T-cell (primary cell): ENCODE results near the gene KAZALD1. TPM values are rescaled to one million over a fixed set of nuclear protein-coding genes. Genes with fewer than 3 reads are reported as not detected.

Experiments used
- ATAC-seq, 4 experiments: fragments of 200-7000 bp in 3 of 4; fragments of 150-1000 bp in 1 of 4; cut with Tn5 transposase; replicated peaks in 1 of 4; 1 replicate in 3 of 4; 2 replicates in 1 of 4; pipeline ENCODE4 v1.10.0; 2021; ENCODE audit warnings: moderate library complexity in 3 of 4, mild to moderate bottlenecking in 2 of 4, moderate number of reproducible peaks in 1 of 4
- CTCF ChIA-PET, 2 donors: fragments of 300-600 bp; sonication (Branson Sonifier 250); formaldehyde crosslinking; loops; one replicate each; lab custom pipeline; 2022; ENCODE audit warnings: antibody characterized with exemption in 2 of 2; lab: Charles Lee
- POLR2A ChIA-PET, 2 donors: fragments of 300-600 bp; sonication (Branson Sonifier 250); formaldehyde crosslinking; loops; one replicate each; lab custom pipeline; 2022; ENCODE audit warnings: antibody characterized with exemption in 2 of 2; lab: Charles Lee
- DNase-seq, 35 experiments: peaks; one replicate each; pipeline versions ENCODE4 v3.0.0 to v3.0.0-alpha.2; 2013 to 2023
- H3K27ac ChIP-seq: one replicate; pipeline ENCODE4 v1.5.1; 2013; ENCODE audit warnings: low read length
- H3K27me3 ChIP-seq, 2 experiments: replicated peaks in 1 of 2; 1 replicate in 1 of 2; 2 replicates in 1 of 2; pipeline versions ENCODE4 v1.6.1 to v1.7.0; 2013; ENCODE audit warnings: low read length in 1 of 2, mixed read lengths in 1 of 2; ENCODE audit not compliant: control insufficient read depth in 2 of 2, insufficient read depth in 2 of 2; ENCODE audit errors: extremely low read depth in 1 of 2
- H3K36me3 ChIP-seq, 2 donors: 1 replicate in 1 of 2; 2 replicates in 1 of 2; pipeline versions ENCODE4 v1.6.1 to v1.7.0; 2013; ENCODE audit warnings: low read length in 1 of 2; ENCODE audit not compliant: control insufficient read depth in 2 of 2, insufficient read depth in 1 of 2; ENCODE audit errors: extremely low read depth in 1 of 2
- H3K4me1 ChIP-seq, 2 experiments: 1 replicate in 1 of 2; 2 replicates in 1 of 2; pipeline versions ENCODE4 v1.6.1 to v1.7.0; 2013; ENCODE audit warnings: low read length in 2 of 2, mixed read lengths in 1 of 2; ENCODE audit not compliant: insufficient read depth in 2 of 2, control insufficient read depth in 1 of 2; ENCODE audit errors: extremely low read depth in 1 of 2
- H3K4me3 ChIP-seq, 2 donors: 1 replicate in 1 of 2; 2 replicates in 1 of 2; pipeline versions ENCODE4 v1.5.1 to v1.7.0; 2013; ENCODE audit warnings: mild to moderate bottlenecking in 2 of 2, low read length in 1 of 2, moderate library complexity in 1 of 2; ENCODE audit not compliant: control insufficient read depth in 1 of 2; ENCODE audit errors: extremely low read depth in 1 of 2
- H3K9me3 ChIP-seq: 2 replicates; pipeline ENCODE4 v1.7.0; 2013
- H3K27ac Mint-ChIP-seq, 2 donors: one replicate each; pipeline ENCODE4 v1.8.0; 2020 to 2021; ENCODE audit warnings: mild to moderate bottlenecking in 2 of 2, mixed read lengths in 2 of 2
- H3K27me3 Mint-ChIP-seq, 2 donors: one replicate each; pipeline ENCODE4 v1.8.0; 2021 to 2022; ENCODE audit warnings: mixed read lengths in 2 of 2
- H3K36me3 Mint-ChIP-seq: one replicate; pipeline ENCODE4 v1.8.0; 2021; ENCODE audit warnings: mixed read lengths
- H3K4me1 Mint-ChIP-seq, 3 donors: one replicate each; pipeline ENCODE4 v1.8.0; 2020 to 2022; ENCODE audit warnings: mixed read lengths in 3 of 3, mild to moderate bottlenecking in 1 of 3
- H3K4me3 Mint-ChIP-seq, 3 donors: one replicate each; pipeline ENCODE4 v1.8.0; 2020 to 2022; ENCODE audit warnings: mild to moderate bottlenecking in 3 of 3, mixed read lengths in 3 of 3, moderate library complexity in 3 of 3
- H3K9me3 Mint-ChIP-seq, 3 donors: one replicate each; pipeline ENCODE4 v1.8.0; 2020 to 2022; ENCODE audit warnings: mixed read lengths in 3 of 3
- WGBS: methylation state at CpG from one replicate; pipeline ENCODE4 v1.1.5; 2013; ENCODE audit warnings: missing lambda C conversion rate; ENCODE audit not compliant: insufficient coverage; 5-methylcytosine and 5-hydroxymethylcytosine counted together
- total RNA-seq, 35 experiments: library from RNA in 6 of 35; stranded (reverse) in 6 of 35; fragments of 120-200 nt in 1 of 35; gene quantifications; one replicate each; pipeline versions ENCODE4 v1.2.1 to v1.2.4 and lab custom pipeline; 2013 to 2026

The KAZALD1 gene
- total RNA-seq (under 1 TPM in 2 of 5 donors, not detected in 3; 0.19 to 0.29 TPM), total RNA-seq (lab: John Stamatoyannopoulos, UW) (0 to 0.41 (median 0.05) reads per million in 29 experiments)
- total RNA-seq (2013): 0.09 TPM

GRCh38 chr10:101061624-101062231 lies at the start of gene KAZALD1:
Gene KAZALD1, plus strand, starts transcription at chr10:101061989. Its CDS starts 604 bp downstream, at chr10:101062593.
- Mint-ChIP-seq H3K27me3 (peaks cover 32 to 33% of the 10 kb centered on the region in 2 donors), H3K4me3 (peak within 1 kb of the TSS; percentile 86 to 93 (median 87)), H3K4me1 (peaks cover 29 to 46% (median 31%) of the 10 kb centered on the region in 3 donors), H3K9me3 (no peaks in the 10 kb centered on the region), H3K36me3 (no peaks in the 10 kb centered on the region), H3K27ac (peak within 1 kb of the TSS; percentile 91 to 98)
- ATAC-seq (no peak), DNase-seq (peak in 2 of 35 experiments; percentile 20 to 21)
- Histone ChIP-seq H3K27ac (peak within 1 kb of the TSS; percentile 90), H3K36me3 (no peaks in the 10 kb centered on the region), H3K27me3 (peaks cover 6 to 47% of the 10 kb centered on the region in 2 experiments), H3K4me1 (peaks cover 13 to 45% of the 10 kb centered on the region in 2 experiments), H3K9me3 (no peaks in the 10 kb centered on the region), H3K4me3 (peak within 1 kb of the TSS; percentile 99 to 100)
- ChIA-PET CTCF (interaction anchor here (0.6 to 6.1 kb wide), 9 partner anchors 10 to 405 kb away, joined by 3 to 42 read pairs (median 3); partner anchors contain the start of genes PDZD7 (in 1 of the 2) and SFXN3 (in 1 of the 2)), POLR2A (interaction anchor here in 1 of 2 donors (0.9 kb wide), 1 partner anchor 19 kb away, joined by 5 read pairs; no protein-coding TSS in a partner anchor)
- WGBS: 65% methylated on average over 22 of the region's 31 CpGs

- H3K27ac Mint-ChIP-seq: peak overlapping the region in 1 of 2 donors; percentile 7
- H3K9me3 Mint-ChIP-seq: no peaks in the 10 kb centered on the region
- H3K27ac ChIP-seq: no peak overlapping the region
- H3K4me3 Mint-ChIP-seq: no peak overlapping the region
- H3K4me3 ChIP-seq: no peak overlapping the region
- DNase-seq (peak; percentile 37 to 84 (median 62)), ATAC-seq (peak; percentile 80 to 90 (median 85))
- peaks cover 0 to 36% of the 10 kb centered on the region in 2 experiments for H3K27me3 ChIP-seq
- ChIA-PET CTCF (no interaction called here), POLR2A (no interaction called here)
- peaks cover 23 to 31% of the 10 kb centered on the region in 2 donors for H3K27me3 Mint-ChIP-seq
- peaks cover 0 to 18% of the 10 kb centered on the region in 2 experiments for H3K4me1 ChIP-seq
- H3K36me3 Mint-ChIP-seq: no peaks in the 10 kb centered on the region
- H3K36me3 ChIP-seq: no peaks in the 10 kb centered on the region
- 31% methylated on average over 4 of the region's 14 CpGs for WGBS
- peaks cover 10 to 20% (median 14%) of the 10 kb centered on the region in 3 donors for H3K4me1 Mint-ChIP-seq
- no peaks in the 10 kb centered on the region for H3K9me3 ChIP-seq
Measured at GRCh38 chr10:101012525-101013364, 49.0 kb upstream of the KAZALD1 start.

- Mint-ChIP-seq H3K36me3 (no peaks in the 10 kb centered on the region), H3K4me1 (peaks cover 10 to 21% (median 16%) of the 10 kb centered on the region in 3 donors), H3K9me3 (no peaks in the 10 kb centered on the region), H3K27ac (peak overlapping the region in 1 of 2 donors; percentile 7), H3K4me3 (no peak overlapping the region), H3K27me3 (peaks cover 28 to 32% of the 10 kb centered on the region in 2 donors)
- 58% methylated on average over 8 of the region's 9 CpGs for WGBS
- ChIA-PET CTCF (interaction anchor here (0.6 to 1.5 kb wide), 8 partner anchors 14 to 1986 kb away, joined by 3 to 7 read pairs (median 5); partner anchors contain the start of gene LZTS2 (in 1 of the 2)), POLR2A (no interaction called here)
- no peak for ATAC-seq
- Histone ChIP-seq H3K27ac (no peak overlapping the region), H3K4me3 (no peak overlapping the region), H3K36me3 (no peaks in the 10 kb centered on the region), H3K9me3 (no peaks in the 10 kb centered on the region), H3K27me3 (peaks cover 0 to 43% of the 10 kb centered on the region in 2 experiments), H3K4me1 (peaks cover 0 to 18% of the 10 kb centered on the region in 2 experiments)
- DNase-seq: no peak
Measured at GRCh38 chr10:101013365-101013825, 48.4 kb upstream of the KAZALD1 start.

GRCh38 chr10:101014230-101014884 lies 47.4 kb upstream of the KAZALD1 start:
- ChIA-PET POLR2A (interaction anchor here in 1 of 2 donors (1.1 kb wide), 1 partner anchor 17 kb away, joined by 3 read pairs; the partner anchor contains the start of genes PDZD7 and SFXN3), CTCF (interaction anchor here (0.5 to 3.2 kb wide), 23 partner anchors 10 to 1985 kb away, joined by 3 to 25 read pairs (median 4); partner anchors contain the start of genes LZTS2 (in 1 of the 2), PDZD7 (in 1 of the 2) and SFXN3 (in 1 of the 2))
- H3K9me3 ChIP-seq: no peaks in the 10 kb centered on the region
- no peak overlapping the region for H3K4me3 ChIP-seq
- no peak overlapping the region for H3K27ac ChIP-seq
- Mint-ChIP-seq H3K9me3 (no peaks in the 10 kb centered on the region), H3K4me1 (peaks cover 12 to 23% (median 19%) of the 10 kb centered on the region in 3 donors), H3K36me3 (no peaks in the 10 kb centered on the region), H3K27me3 (peaks cover 31 to 35% of the 10 kb centered on the region in 2 donors), H3K4me3 (no peak overlapping the region), H3K27ac (no peak overlapping the region)
- H3K4me1 ChIP-seq: peaks cover 0 to 27% of the 10 kb centered on the region in 2 experiments
- H3K27me3 ChIP-seq: peaks cover 0 to 52% of the 10 kb centered on the region in 2 experiments
- peak in 34 of 35 experiments; percentile 31 to 82 (median 66) for DNase-seq
- peak; percentile 51 to 72 (median 63) for ATAC-seq
- 16% methylated on average over 5 of the region's 11 CpGs for WGBS
- H3K36me3 ChIP-seq: no peaks in the 10 kb centered on the region

DNA sequence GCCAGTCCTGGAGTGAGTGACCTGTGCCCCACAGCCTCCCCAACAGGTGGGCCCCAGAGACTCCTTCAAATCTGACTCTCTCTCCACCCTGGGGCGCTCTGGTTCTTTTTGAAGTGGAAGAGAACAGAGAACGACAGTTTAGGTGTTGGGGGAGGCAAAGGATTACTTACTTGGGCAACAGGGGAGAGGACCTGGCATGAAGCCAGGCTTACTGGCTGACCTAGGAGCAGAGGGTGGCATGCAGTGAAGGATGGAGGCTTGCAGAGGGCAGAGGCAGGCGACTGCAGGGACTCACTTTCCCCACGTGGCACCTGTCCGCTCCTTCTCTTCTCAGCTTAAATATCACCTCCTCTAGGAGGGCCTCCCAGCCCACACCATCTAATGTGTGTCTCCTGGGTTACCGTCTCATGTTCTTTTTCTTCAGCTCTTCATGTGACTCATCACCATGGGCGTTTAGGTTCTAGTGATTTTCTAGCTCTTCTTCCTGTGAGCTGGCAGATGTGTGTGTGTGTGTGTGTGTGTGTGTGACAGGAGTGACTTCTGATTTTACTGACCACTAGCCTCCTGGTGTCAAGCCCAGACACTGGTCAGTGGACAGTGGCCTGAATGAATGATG lies 46.7 kb upstream of the KAZALD1 start:
- no peak overlapping the region for H3K4me3 ChIP-seq
- H3K27ac ChIP-seq: no peak overlapping the region
- ATAC-seq: no peak
- peaks cover 0 to 27% of the 10 kb centered on the region in 2 experiments for H3K4me1 ChIP-seq
- POLR2A ChIA-PET: interaction anchor here in 1 of 2 donors (0.5 to 1.1 kb wide), 2 partner anchors 9 to 16 kb away, joined by 3 read pairs; partner anchors contain the start of genes PDZD7 and SFXN3
- no peaks in the 10 kb centered on the region for H3K9me3 ChIP-seq
- peaks cover 0 to 52% of the 10 kb centered on the region in 2 experiments for H3K27me3 ChIP-seq
- Mint-ChIP-seq H3K27ac (no peak overlapping the region), H3K36me3 (no peaks in the 10 kb centered on the region), H3K4me1 (peaks cover 16 to 25% (median 20%) of the 10 kb centered on the region in 3 donors), H3K9me3 (no peaks in the 10 kb centered on the region), H3K4me3 (no peak overlapping the region), H3K27me3 (peaks cover 31 to 39% of the 10 kb centered on the region in 2 donors)
- 27% methylated on average over 3 of the region's 7 CpGs for WGBS
- CTCF ChIA-PET: interaction anchor here (0.5 to 3.2 kb wide), 16 partner anchors 9 to 454 kb away, joined by 3 to 25 read pairs (median 4); partner anchors contain the start of genes PDZD7 (in 1 of the 2) and SFXN3 (in 1 of the 2)
- no peak for DNase-seq
- no peaks in the 10 kb centered on the region for H3K36me3 ChIP-seq
